Breast epithelium (tissue), 3 donors: ENCODE results near the gene PFDN5.

ENCODE experiments used
- POLR2A ChIP-seq: fragments of 450-650 bp; IDR thresholded peaks from one replicate; pipeline ENCODE4 v1.6.1; 2016; ENCODE audit warnings: antibody characterized with exemption, mild to moderate bottlenecking, moderate library complexity
- POLR2AphosphoS5 ChIP-seq, 3 donors: sonication (generic); formaldehyde crosslinking; IDR thresholded peaks; one replicate each; pipeline ENCODE4 v1.6.1; 2017; ENCODE audit warnings: antibody characterized with exemption in 3 of 3
- TF ChIP-seq, protein P1 (sequence below), 3 donors: fragments of 450-650 bp; IDR thresholded peaks; one replicate each; pipeline ENCODE4 v1.5.1; 2016 to 2017; ENCODE audit warnings: antibody characterized with exemption in 3 of 3, mild to moderate bottlenecking in 3 of 3, moderate library complexity in 3 of 3

DNA sequence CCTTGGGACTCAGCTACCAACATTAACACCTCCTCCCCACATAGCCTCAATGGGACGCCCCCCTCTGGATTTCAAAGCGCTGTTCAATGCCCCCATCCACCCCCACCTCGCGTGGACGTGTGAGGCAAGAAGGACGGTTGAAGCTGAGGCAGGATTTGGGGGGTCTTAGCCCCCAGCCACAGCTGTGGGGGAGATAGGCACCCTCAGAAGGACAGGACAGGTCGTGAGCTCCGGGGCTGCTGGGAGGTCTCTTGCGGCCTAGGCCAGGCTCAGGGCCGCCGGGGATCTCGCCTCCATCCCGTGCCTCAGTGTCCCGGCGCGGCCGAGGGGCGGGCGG, 49.1 kb downstream of the PFDN5 start:
- TF ChIP-seq POLR2A (no peak), POLR2AphosphoS5 (IDR thresholded peaks at IDR 0.05) (no peak)
- TF ChIP-seq, protein P1, sequence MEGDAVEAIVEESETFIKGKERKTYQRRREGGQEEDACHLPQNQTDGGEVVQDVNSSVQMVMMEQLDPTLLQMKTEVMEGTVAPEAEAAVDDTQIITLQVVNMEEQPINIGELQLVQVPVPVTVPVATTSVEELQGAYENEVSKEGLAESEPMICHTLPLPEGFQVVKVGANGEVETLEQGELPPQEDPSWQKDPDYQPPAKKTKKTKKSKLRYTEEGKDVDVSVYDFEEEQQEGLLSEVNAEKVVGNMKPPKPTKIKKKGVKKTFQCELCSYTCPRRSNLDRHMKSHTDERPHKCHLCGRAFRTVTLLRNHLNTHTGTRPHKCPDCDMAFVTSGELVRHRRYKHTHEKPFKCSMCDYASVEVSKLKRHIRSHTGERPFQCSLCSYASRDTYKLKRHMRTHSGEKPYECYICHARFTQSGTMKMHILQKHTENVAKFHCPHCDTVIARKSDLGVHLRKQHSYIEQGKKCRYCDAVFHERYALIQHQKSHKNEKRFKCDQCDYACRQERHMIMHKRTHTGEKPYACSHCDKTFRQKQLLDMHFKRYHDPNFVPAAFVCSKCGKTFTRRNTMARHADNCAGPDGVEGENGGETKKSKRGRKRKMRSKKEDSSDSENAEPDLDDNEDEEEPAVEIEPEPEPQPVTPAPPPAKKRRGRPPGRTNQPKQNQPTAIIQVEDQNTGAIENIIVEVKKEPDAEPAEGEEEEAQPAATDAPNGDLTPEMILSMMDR (IDR thresholded peaks at IDR 0.05), result no peak
